NCI-H1417 treated with DMSO at 0.1 percent for 48 hours (cell line): ENCODE measurements around the gene KLHL26.

ENCODE experiments used
- DNase-seq: peaks from one replicate; lab custom pipeline; 2025; lab: John Stamatoyannopoulos, UW

Gene KLHL26

GRCh38 chr19:18685597-18686190 is 48.9 kb downstream of the KLHL26 start:
- no peak for DNase-seq

DNA sequence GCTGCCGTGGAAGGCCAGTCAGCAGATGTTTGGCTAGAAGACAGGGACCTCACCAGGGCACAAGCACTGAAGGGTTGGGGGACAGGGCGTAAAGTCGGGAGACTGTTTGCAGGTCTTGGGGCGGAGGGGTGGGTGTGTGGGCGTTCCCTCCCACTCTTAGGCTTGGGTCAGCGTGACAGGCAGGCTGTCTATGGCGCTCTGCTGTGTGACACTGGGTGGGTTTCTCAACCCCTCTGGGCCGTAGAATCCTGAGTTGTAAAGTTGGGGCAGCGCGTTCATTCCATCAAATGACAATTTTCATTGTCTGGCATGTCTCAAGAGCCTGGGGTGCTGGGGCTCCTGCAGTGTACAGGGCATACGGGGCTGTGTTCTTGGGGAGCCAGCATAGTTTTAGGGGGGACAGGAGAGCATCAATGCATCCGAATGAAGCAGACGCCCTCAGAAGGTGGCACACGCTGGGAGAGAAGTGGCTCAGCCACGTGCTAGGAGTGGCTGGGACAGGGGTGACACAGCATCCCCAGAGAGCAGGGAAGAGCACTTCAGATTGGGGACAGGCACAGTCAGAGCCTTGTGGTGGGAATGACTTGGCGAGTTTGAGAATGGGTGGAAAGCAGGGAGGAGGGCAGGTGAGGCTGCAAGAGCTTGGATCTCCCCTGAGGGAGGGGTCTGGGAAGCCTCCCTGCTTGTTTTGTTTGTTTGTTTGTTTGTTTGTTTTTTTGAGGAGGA is 51.1 kb downstream of the KLHL26 start:
- DNase-seq: no peak

- DNase-seq: no peak
Measured at GRCh38 chr19:18696023-18696422, 59.2 kb downstream of the KLHL26 start.

DNA sequence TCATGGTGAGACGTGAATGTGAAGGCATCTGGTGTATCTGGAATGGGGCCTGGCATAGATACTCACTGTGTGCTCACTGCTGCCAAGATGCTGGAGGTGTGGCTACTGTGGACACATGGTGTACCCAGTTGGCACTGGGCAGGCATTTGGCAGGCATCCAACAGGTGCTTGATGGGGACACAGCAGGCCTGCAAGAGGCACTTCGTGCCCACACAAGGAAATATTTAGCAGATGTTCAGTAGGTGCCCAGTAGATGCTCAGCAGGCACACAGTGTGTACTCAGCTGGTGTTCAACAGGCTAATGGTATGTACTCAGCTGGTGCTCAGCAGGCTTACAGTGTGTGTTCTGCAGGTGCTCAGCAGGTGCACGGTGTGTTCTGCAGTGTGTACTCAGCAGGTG is 60.9 kb downstream of the KLHL26 start:
- no peak for DNase-seq

- no peak for DNase-seq
Measured at GRCh38 chr19:18698321-18699167, 61.7 kb downstream of the KLHL26 start.

DNA sequence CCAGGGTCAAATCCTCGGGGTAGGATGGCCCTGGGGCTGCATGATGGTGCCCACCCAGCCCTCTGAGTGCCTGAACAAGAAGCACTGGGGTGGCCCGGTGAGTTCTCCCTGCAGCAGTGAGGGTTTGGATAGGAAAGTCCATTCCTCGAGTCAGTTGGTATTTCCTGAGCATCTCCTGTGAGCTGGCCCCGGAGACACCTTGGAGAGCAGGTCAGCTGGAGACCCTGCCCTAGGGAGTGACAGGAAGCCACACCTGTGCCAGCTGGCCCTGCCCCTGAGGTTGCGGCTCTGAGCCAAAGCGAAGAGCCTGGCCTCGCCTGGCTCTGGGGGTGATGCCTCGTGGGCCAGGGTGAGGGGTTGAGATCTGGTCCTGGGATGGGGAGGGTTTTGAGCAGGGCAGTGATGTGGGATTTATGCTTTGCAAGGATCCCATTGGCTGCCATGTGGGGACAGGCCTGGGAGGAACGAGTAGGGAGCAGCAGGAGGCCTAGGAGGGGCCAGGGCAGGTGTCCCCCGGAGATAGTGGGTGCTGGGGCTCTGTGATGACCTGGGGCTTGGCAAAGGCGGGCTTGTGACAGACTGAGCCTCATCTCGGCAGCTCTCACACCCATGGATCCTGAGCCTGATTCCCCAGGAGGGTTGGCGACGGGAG is 62.7 kb downstream of the KLHL26 start:
- no peak for DNase-seq

DNA sequence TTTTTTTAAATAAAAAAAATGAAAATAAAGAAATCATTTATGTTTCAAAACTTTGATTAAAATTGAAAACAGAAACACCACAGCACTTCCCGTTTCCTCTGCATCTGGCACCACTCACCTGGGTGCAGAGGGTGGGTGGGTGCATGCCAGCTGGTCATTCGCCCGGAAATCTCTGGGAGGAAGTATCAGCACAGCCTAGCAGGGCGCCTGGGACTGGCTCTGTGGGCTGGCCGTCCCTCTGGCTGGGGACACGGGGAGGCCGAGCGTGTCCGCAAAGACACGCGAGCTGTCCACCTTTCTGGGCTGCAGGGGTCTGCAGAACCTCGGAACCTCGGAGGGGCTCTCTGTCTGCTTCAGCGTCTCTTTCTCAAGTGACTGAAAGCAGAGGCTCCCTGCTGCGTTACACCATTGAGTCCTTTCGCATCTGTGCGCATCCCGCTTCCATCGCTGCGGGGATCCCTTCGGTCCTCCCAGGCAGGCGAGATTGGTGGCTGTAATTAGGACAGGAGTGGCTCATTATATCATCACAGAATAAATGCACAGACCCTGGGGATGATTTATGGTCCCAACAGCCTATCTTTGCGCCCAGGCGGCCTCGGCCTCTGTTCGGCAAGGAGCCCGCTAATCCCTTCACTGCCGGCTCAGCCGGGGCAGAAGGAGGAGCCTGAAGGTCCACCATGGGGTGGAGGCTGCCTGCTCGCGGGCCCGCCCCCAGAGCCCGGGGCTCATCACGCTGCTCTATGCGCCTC is 63.8 kb downstream of the KLHL26 start:
- peak; percentile 85 for DNase-seq

- DNase-seq: no peak
Measured at GRCh38 chr19:18701250-18701608, 64.4 kb downstream of the KLHL26 start.

DNA sequence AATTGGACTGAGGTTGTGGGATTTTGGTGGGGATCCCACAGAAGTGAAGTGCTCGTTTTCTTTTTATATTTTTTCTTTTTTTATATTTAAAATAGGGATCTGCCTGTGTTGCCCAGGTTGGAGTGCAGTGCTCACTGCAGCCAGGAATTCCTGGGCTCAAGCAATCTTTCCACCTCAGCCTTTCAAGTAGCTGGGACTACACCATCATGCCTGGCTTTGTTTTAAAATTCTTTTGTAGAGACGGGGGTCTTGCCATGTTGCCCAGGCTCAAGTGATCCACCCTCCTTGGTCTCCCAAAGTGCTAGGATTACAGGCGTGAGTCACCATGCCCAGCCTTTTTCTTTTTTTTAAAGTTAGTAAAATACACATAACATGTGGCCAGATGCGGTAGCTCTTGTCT is 67.2 kb downstream of the KLHL26 start:
- no peak for DNase-seq

DNA sequence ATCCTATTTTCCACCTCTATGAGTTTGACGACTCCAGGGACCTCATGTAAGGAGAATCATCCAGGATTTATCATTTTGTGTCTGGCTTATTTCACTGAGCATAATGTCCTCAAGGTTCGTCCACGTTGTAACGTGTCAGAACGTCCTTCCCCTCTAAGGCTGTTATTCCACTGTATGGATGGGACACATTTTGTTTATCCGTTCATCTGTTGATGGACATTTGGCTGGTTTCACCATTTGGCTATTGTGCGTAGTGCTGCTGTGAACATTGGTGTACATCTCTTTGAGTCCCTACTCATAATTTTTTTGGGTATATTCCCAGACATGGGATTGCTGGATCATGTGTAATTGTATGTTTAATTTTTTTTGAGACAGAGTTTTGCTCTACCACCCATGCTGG is 68.1 kb downstream of the KLHL26 start:
- no peak for DNase-seq

DNA sequence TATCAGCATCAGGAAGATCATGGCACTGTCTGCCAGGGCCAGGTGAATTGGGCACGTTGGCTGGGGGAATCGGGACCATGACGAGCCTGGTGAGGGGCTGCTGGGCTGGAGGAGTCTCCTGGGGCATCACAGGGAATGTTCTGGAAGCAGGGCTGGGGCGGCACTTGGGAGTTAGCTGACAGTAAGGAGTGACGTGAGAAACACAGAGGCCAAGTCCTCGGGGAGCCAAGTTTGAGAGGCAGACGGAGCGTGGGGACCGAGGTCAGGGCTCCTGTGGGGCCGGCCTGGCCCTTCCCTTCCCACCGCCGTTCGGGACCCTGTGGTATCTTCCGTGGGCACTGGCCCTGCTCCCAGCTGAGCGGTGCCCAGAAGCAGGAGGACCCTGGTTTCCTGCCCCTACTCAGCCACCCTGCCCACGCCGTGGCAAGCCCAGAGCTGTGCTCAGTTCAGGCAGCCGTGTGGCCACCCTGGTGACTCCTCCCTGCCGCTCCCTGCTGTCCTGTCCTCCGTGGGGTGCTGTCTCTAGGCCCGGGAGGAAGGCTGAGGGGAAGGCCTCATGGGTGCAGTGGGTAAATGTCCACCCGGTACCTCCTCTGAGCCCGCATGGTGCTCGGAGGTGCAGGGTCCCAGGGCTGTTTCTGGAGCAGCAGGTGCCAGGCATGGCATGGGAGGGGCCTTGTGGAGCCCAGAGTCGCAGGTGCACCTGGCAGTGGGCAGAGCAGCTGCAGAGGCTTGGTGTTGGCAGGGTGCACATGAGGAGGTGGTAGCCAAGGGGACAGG is 71.8 kb downstream of the KLHL26 start:
- DNase-seq: no peak

- no peak for DNase-seq
Measured at GRCh38 chr19:18709546-18709945, 72.7 kb downstream of the KLHL26 start.

GRCh38 chr19:18710186-18710585 is 73.4 kb downstream of the KLHL26 start:
- DNase-seq: no peak

GRCh38 chr19:18710996-18711751 is 74.3 kb downstream of the KLHL26 start:
- no peak for DNase-seq

DNA sequence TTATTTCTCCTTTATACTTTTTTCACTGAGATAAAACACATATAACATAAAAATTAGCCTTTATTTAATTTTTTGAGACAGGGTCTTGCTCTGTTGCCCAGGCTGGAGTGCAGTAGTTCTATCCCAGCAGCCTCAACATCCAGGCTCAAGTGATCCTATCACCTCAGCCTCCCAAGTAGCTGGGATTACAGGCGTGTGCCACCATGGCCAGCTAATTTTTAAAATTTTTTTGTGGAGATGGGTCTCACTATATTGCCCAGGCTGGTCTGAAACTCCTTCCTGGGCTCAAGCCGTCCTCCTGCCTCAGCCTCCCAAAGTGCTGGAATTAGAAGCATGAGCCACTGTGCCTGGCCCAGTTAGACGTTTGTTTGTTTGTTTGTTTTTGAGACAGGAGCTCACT is 75.1 kb downstream of the KLHL26 start:
- no peak for DNase-seq

- no peak for DNase-seq
Measured at GRCh38 chr19:18712981-18713380, 76.2 kb downstream of the KLHL26 start.

DNA sequence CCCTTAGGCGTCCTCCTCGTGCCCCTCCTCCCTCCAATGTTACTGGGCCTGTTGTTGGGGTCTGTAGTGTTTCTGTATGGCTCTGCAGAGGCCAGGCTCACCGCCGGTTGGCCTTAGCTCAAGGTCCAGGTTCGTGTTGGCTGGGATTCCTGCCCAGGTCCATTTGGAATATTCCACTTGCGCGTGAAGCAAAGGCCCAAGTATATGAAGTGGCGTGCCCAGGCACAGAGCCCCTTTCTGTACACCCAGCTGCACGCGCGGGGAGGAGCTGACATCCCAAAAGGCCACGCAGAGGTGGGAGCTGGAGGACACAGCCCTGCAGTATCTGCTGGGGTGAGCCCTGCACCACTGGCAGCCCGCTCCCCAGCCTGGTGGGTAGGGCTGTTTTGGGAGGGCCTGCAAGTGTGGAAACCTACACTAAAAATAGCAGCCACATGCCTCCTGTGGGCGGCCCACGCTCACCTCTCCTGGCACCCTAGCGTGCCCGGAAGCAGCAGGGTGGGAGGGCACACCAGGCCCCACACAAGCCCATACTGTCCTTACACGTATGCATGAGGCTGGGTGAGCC is 76.8 kb downstream of the KLHL26 start:
- DNase-seq: no peak

- DNase-seq: no peak
Measured at GRCh38 chr19:18715416-18715815, 78.6 kb downstream of the KLHL26 start.

- DNase-seq: no peak
Measured at GRCh38 chr19:18716857-18717256, 80.0 kb downstream of the KLHL26 start.

DNA sequence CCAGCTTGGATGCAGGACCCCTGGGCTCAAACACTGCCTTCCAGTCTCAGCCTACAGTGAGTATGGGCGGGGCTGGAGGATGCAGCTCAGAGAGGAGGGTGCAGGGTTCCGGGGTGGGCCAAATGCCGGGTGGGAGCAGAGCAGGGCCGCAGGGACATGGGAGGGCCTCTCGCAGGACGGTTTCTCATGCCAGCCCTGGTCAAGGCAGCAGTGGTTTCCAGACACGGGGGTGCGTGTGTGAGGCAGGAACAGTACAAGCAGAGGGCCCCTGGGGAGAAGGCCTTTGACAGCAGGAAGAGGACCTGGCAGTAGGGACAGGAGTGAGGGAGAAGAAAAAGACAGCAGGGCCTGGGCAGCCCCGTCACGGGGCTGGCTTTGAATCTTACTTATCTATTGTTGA is 80.8 kb downstream of the KLHL26 start:
- DNase-seq: no peak
